HL-60 (cell line): ENCODE measurements around the gene TTC13.
"Not testable (repeated sequence)": the region's sequence is repeated elsewhere in the genome, so short reads cannot be mapped to it uniquely, and the experiment has no call there.

Experiments
- DNase-seq, 2 experiments: peaks; one replicate each; pipeline ENCODE4 v3.0.0-alpha.2; 2010 to 2020; ENCODE audit warnings: low read depth in 1 of 2, low spot score in 1 of 2
- H3K27ac ChIP-seq: fragments of 250-450 bp; sonication (Bioruptor Pico); replicated peaks from 2 replicates; pipeline ENCODE4 v1.5.1; 2020; ENCODE audit warnings: mild to moderate bottlenecking, moderate library complexity
- H3K27me3 ChIP-seq: fragments of 250-450 bp; sonication (Bioruptor Pico); 2 replicates; pipeline ENCODE4 v1.5.1; 2021; ENCODE audit warnings: mild to moderate bottlenecking, moderate library complexity; ENCODE audit not compliant: insufficient read depth, poor library complexity, severe bottlenecking
- H3K4me3 ChIP-seq: replicated peaks from 2 replicates; pipeline ENCODE4 v1.5.1; 2011; ENCODE audit warnings: mild to moderate bottlenecking, control low read depth, low read length; ENCODE audit not compliant: insufficient read depth
- GABPA ChIP-seq: IDR thresholded peaks from 2 replicates; pipeline ENCODE4 v1.6.1; 2012; ENCODE audit warnings: low read depth
- POLR2AphosphoS5 ChIP-seq: IDR thresholded peaks from 2 replicates; pipeline ENCODE4 v1.6.1; 2012; ENCODE audit warnings: low read depth
- SPI1 ChIP-seq: IDR thresholded peaks from 2 replicates; pipeline ENCODE4 v1.6.1; 2012; ENCODE audit warnings: low read depth, mild to moderate bottlenecking, borderline replicate concordance
- TF ChIP-seq, protein P1 (sequence below): IDR thresholded peaks from 2 replicates; pipeline ENCODE4 v1.6.1; 2012; ENCODE audit warnings: low read depth; ENCODE audit not compliant: insufficient replicate concordance
- TF ChIP-seq, protein P2 (sequence below): IDR thresholded peaks from one replicate; pipeline ENCODE4 v1.5.1; 2011; ENCODE audit warnings: low read length, control low read depth, inconsistent platforms; ENCODE audit not compliant: insufficient read depth

The TTC13 gene

DNA sequence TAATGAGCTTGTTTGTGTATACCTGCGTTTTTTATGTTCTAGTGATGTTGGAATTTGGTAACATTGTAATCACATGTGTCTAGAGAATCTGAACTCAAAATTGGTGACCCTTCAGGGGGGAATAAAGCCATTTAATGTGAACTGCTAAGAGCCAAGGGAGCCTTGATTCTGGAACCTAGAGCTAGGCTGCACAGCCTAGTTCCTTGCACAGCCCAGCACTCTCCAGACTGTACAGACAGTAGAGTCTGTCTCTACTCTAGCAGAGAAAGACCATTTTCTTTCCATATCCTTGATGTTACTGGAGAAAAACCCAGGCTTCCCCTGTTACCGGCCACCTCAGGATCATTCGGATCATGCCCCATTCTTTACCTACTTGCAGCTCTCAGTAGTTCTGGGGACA, 8.8 kb upstream of the TTC13 start:
- no peak overlapping the region for H3K27ac ChIP-seq
- H3K27me3 ChIP-seq = no peaks in the 10 kb centered on the region
- TF ChIP-seq, protein P1, sequence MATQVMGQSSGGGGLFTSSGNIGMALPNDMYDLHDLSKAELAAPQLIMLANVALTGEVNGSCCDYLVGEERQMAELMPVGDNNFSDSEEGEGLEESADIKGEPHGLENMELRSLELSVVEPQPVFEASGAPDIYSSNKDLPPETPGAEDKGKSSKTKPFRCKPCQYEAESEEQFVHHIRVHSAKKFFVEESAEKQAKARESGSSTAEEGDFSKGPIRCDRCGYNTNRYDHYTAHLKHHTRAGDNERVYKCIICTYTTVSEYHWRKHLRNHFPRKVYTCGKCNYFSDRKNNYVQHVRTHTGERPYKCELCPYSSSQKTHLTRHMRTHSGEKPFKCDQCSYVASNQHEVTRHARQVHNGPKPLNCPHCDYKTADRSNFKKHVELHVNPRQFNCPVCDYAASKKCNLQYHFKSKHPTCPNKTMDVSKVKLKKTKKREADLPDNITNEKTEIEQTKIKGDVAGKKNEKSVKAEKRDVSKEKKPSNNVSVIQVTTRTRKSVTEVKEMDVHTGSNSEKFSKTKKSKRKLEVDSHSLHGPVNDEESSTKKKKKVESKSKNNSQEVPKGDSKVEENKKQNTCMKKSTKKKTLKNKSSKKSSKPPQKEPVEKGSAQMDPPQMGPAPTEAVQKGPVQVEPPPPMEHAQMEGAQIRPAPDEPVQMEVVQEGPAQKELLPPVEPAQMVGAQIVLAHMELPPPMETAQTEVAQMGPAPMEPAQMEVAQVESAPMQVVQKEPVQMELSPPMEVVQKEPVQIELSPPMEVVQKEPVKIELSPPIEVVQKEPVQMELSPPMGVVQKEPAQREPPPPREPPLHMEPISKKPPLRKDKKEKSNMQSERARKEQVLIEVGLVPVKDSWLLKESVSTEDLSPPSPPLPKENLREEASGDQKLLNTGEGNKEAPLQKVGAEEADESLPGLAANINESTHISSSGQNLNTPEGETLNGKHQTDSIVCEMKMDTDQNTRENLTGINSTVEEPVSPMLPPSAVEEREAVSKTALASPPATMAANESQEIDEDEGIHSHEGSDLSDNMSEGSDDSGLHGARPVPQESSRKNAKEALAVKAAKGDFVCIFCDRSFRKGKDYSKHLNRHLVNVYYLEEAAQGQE = no peak
- TF ChIP-seq, protein P2, sequence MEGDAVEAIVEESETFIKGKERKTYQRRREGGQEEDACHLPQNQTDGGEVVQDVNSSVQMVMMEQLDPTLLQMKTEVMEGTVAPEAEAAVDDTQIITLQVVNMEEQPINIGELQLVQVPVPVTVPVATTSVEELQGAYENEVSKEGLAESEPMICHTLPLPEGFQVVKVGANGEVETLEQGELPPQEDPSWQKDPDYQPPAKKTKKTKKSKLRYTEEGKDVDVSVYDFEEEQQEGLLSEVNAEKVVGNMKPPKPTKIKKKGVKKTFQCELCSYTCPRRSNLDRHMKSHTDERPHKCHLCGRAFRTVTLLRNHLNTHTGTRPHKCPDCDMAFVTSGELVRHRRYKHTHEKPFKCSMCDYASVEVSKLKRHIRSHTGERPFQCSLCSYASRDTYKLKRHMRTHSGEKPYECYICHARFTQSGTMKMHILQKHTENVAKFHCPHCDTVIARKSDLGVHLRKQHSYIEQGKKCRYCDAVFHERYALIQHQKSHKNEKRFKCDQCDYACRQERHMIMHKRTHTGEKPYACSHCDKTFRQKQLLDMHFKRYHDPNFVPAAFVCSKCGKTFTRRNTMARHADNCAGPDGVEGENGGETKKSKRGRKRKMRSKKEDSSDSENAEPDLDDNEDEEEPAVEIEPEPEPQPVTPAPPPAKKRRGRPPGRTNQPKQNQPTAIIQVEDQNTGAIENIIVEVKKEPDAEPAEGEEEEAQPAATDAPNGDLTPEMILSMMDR = no peak
- TF ChIP-seq POLR2AphosphoS5 (no peak), SPI1 (no peak), GABPA (no peak)
- no peak for DNase-seq
- no peak overlapping the region for H3K4me3 ChIP-seq

- TF ChIP-seq GABPA (no peak), SPI1 (no peak), POLR2AphosphoS5 (no peak)
- TF ChIP-seq, protein P1 = no peak
- TF ChIP-seq, protein P2 = no peak
- Histone ChIP-seq H3K27ac (no peak overlapping the region), H3K4me3 (no peak overlapping the region), H3K27me3 (no peaks in the 10 kb centered on the region)
- DNase-seq = no peak
Measured at GRCh38 chr1:230986976-230987375, 8.3 kb upstream of the TTC13 start.

DNA sequence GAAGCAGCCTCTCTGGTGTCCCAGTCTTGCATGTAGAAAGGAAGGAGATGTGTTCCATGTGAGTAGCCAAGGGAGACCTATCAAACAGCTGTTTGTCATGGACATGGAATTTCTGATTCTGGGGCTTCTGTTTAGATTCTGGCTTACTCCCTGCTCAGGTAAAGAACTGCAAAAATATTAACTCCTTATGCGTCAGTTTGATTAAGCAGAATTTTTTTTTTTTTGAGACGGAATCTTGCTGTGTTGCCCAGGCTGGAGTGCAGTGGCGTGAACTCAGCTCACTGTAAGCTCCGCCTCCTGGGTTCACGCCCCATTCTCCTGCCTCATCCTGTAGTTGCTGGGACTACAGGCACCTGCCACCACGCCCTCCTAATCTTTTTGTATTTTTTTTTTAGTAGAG, 7.0 kb upstream of the TTC13 start:
- no peak for DNase-seq
- TF ChIP-seq POLR2AphosphoS5 (no peak), SPI1 (no peak), GABPA (no peak)
- TF ChIP-seq, protein P2 = no peak
- TF ChIP-seq, protein P1 = no peak
- Histone ChIP-seq H3K27me3 (no peaks in the 10 kb centered on the region), H3K27ac (no peak overlapping the region), H3K4me3 (no peak overlapping the region)

DNA sequence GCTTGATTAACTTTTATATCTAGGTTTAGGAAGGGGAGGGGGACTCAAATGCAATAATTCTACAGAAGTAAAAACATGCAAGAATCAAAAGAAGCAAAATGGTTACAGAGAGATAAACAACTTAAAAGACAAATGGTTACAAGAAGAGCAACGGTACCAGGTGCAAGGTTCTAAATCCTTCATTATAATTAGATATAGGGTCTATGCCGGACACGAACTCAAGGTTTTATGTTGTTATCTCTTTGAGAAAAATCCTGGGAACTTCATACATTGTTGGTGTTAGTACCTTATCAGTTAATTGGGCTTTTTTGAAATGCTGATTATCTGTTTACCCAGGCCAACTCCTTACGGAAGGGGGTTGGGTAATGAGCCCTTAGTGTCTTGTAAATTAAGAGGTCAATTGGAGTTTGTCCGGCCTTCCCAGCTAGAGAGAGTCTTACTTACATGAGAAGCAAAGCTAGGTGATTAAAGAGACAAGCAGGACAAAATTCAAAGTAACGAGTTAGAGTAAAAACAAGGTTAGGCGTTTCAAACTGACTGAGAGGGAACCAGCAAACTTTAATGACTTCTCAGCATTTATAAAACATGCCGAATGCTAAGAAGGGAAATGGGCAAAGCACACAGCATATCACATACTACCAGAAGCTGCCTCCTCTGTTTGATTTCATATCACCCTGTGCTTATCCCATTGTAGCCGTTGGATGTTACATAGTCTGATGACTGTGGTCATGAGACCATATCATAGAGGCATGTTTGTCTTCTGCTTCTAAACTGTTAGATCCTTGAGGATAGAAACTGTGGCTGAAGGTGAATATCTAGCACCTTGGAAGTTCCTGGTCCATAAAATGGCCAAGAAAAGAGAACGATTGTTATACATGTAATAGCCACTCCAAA, 6.2 kb upstream of the TTC13 start:
- H3K27ac ChIP-seq, H3K27me3 ChIP-seq, H3K4me3 ChIP-seq, DNase-seq: not testable (repeated sequence)
